Omental fat pad (tissue), 4 donors: ENCODE measurements around the gene GUCA1A. TPM values are rescaled to one million over a fixed set of nuclear protein-coding genes. Genes with fewer than 3 reads are reported as not detected.
"Not testable (repeated sequence)": the region's sequence is repeated elsewhere in the genome, so short reads cannot be mapped to it uniquely, and the experiment has no call there.

ENCODE experiments used
- ATAC-seq: fragments of 150-250 bp; one replicate; pipeline ENCODE4 v1.9.1; 2016; ENCODE audit warnings: mild to moderate bottlenecking, moderate library complexity; ENCODE audit not compliant: low FRiP score
- DNase-seq: peaks from one replicate; pipeline ENCODE4 v3.0.0-alpha.2; 2019; ENCODE audit warnings: low spot score
- CTCF ChIP-seq, 3 donors: fragments of 450-650 bp; IDR thresholded peaks; one replicate each; pipeline ENCODE4 v1.5.1; 2016 to 2017; ENCODE audit warnings: antibody characterized with exemption in 3 of 3, mild to moderate bottlenecking in 3 of 3, moderate library complexity in 2 of 3
- total RNA-seq, 4 donors: library from RNA; depleted of rRNA; stranded (reverse); fragments of >200 nt; gene quantifications; one replicate each; pipeline ENCODE4 v1.1.0, GENCODE V29; 2016

GUCA1A gene
- total RNA-seq, 4 donors from 2014 or later = not detected

- peak; percentile 83 for ATAC-seq
- peak; percentile 27 for DNase-seq
- TF ChIP-seq CTCF (IDR thresholded peaks at IDR 0.05) = no peak
These were observed 24.6 kb downstream of the GUCA1A start for GRCh38 chr6:42197555-42198362.

- ATAC-seq = no peak
- no peak for DNase-seq
- no peak for TF ChIP-seq CTCF (IDR thresholded peaks at IDR 0.05)
These were observed 26.2 kb downstream of the GUCA1A start for GRCh38 chr6:42199106-42199981.

GRCh38 chr6:42200035-42200434 is 26.9 kb downstream of the GUCA1A start:
- ATAC-seq (peak; percentile 49), DNase-seq (no peak)
- TF ChIP-seq CTCF (IDR thresholded peaks at IDR 0.05) = no peak

GRCh38 chr6:42201382-42201781 is 28.2 kb downstream of the GUCA1A start:
- no peak for ATAC-seq
- TF ChIP-seq CTCF (IDR thresholded peaks at IDR 0.05) = no peak
- DNase-seq = no peak

GRCh38 chr6:42202131-42202915 is 29.2 kb downstream of the GUCA1A start:
- not testable (repeated sequence) for DNase-seq, ATAC-seq

- DNase-seq (no peak), ATAC-seq (no peak)
- no peak for TF ChIP-seq CTCF (IDR thresholded peaks at IDR 0.05)
These were observed 30.0 kb downstream of the GUCA1A start for GRCh38 chr6:42203183-42203582.

GRCh38 chr6:42204768-42205282 is 31.7 kb downstream of the GUCA1A start:
- no peak for TF ChIP-seq CTCF (IDR thresholded peaks at IDR 0.05)

GRCh38 chr6:42207559-42207958 is 34.4 kb downstream of the GUCA1A start:
- DNase-seq = not testable (repeated sequence)

More at GRCh38 chr6:42204768-42205282, 31.7 kb downstream of the GUCA1A start:
- no peak for ATAC-seq
- DNase-seq = no peak

More at GRCh38 chr6:42207559-42207958, 34.4 kb downstream of the GUCA1A start:
- ATAC-seq = not testable (repeated sequence)
